ENCODE data around the gene WNK1.
A peak's percentile ranks its signal among the peaks of the same experiment; 100 is the strongest.

Gene WNK1

GRCh38 chr12:820336-820735 is 68.0 kb downstream of the WNK1 start:
- TF ChIP-seq, protein P1, sequence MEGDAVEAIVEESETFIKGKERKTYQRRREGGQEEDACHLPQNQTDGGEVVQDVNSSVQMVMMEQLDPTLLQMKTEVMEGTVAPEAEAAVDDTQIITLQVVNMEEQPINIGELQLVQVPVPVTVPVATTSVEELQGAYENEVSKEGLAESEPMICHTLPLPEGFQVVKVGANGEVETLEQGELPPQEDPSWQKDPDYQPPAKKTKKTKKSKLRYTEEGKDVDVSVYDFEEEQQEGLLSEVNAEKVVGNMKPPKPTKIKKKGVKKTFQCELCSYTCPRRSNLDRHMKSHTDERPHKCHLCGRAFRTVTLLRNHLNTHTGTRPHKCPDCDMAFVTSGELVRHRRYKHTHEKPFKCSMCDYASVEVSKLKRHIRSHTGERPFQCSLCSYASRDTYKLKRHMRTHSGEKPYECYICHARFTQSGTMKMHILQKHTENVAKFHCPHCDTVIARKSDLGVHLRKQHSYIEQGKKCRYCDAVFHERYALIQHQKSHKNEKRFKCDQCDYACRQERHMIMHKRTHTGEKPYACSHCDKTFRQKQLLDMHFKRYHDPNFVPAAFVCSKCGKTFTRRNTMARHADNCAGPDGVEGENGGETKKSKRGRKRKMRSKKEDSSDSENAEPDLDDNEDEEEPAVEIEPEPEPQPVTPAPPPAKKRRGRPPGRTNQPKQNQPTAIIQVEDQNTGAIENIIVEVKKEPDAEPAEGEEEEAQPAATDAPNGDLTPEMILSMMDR (conservative IDR thresholded peaks at IDR 0.05; ENCODE audit: low read depth, low read length) = no peak
- Histone ChIP-seq H3K27ac (no peak overlapping the region), H3K27me3 (ENCODE audit: insufficient read depth, low read depth) (no peaks in the 10 kb centered on the region), H3K4me3 (IDR thresholded peaks at IDR 0.05; ENCODE audit: insufficient read depth, low read depth, low read length) (no peak overlapping the region), H3K9ac (no peak overlapping the region), H4K20me1 (ENCODE audit: insufficient read depth) (peaks cover 4% of the 10 kb centered on the region; the same call in 1 of the 2 replicates), H3K4me2 (no peak overlapping the region), H3K4me1 (ENCODE audit: low read depth, poor library complexity, severe bottlenecking) (peaks cover 35% of the 10 kb centered on the region), H2AFZ (ENCODE audit: low read depth) (no peak overlapping the region), H3K36me3 (ENCODE audit: insufficient read depth) (no peaks in the 10 kb centered on the region), H3K79me2 (ENCODE audit: insufficient read depth, low read depth) (peaks cover 87% of the 10 kb centered on the region)

DNA sequence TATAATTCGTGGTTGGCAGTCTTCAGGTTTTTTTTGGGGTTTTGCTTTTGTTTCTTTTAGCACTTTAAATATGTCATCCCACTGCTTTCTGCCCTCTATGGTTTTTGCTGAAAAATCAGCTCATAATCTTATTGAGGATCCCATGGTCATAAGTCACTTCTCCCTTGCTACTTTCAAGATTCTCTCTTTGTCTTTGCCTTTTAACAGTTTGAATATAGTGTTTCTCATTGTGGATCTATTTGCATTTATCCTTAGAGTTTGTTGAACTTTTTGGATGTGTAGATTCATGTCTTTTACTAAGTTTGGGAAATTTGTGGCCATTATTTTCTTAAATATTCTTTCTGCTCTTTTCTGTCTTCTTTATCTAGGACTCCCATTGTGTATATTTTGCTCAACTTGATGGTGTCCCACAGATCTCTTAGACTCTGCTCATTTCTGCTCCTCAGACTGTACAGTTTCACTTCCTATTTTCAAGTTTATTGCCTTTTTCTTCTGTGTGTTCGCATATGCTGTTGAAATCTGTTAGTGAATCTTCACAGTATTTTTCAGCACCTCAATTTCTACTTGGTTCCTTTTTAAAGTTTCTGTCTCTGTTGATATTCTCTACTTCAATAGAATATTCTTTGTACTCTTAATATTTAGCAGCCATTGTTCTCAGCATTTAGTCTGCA is 70.8 kb downstream of the WNK1 start:
- TF ChIP-seq, protein P1 (conservative IDR thresholded peaks at IDR 0.05; ENCODE audit: low read depth, low read length) = no peak
- H3K4me3 ChIP-seq (IDR thresholded peaks at IDR 0.05; ENCODE audit: insufficient read depth, low read depth, low read length) = no peak overlapping the region
- no peak overlapping the region for H3K9ac ChIP-seq
- H4K20me1 ChIP-seq (ENCODE audit: insufficient read depth) = peaks cover 5% of the 10 kb centered on the region; the same call in 1 of the 2 replicates
- no peaks in the 10 kb centered on the region for H3K36me3 ChIP-seq (ENCODE audit: insufficient read depth)
- H3K4me2 ChIP-seq = peak overlapping the region; percentile 7
- H3K27ac ChIP-seq = peak overlapping the region; percentile 4; the same call in 1 of the 2 replicates
- no peak overlapping the region for H2AFZ ChIP-seq (ENCODE audit: low read depth)
- peaks cover 81% of the 10 kb centered on the region for H3K79me2 ChIP-seq (ENCODE audit: insufficient read depth, low read depth)
- H3K27me3 ChIP-seq (ENCODE audit: insufficient read depth, low read depth) = no peaks in the 10 kb centered on the region
- peaks cover 28% of the 10 kb centered on the region for H3K4me1 ChIP-seq (ENCODE audit: low read depth, poor library complexity, severe bottlenecking)

GRCh38 chr12:826331-826730 is 74.0 kb downstream of the WNK1 start:
- peaks cover 18% of the 10 kb centered on the region for H3K4me1 ChIP-seq (ENCODE audit: low read depth, poor library complexity, severe bottlenecking)
- H3K27ac ChIP-seq = no peak overlapping the region
- no peak overlapping the region for H3K9ac ChIP-seq
- H3K36me3 ChIP-seq (ENCODE audit: insufficient read depth) = no peaks in the 10 kb centered on the region; the same call in 1 of the 2 replicates
- no peak overlapping the region for H3K4me3 ChIP-seq (IDR thresholded peaks at IDR 0.05; ENCODE audit: insufficient read depth, low read depth, low read length)
- no peak overlapping the region for H2AFZ ChIP-seq (ENCODE audit: low read depth)
- H3K27me3 ChIP-seq (ENCODE audit: insufficient read depth, low read depth) = no peaks in the 10 kb centered on the region
- H3K79me2 ChIP-seq (ENCODE audit: insufficient read depth, low read depth) = peaks cover 61% of the 10 kb centered on the region; the same call in 1 of the 2 replicates
- peaks cover 5% of the 10 kb centered on the region; the same call in 1 of the 2 replicates for H4K20me1 ChIP-seq (ENCODE audit: insufficient read depth)
- TF ChIP-seq, protein P1 (conservative IDR thresholded peaks at IDR 0.05; ENCODE audit: low read depth, low read length) = no peak
- no peak overlapping the region for H3K4me2 ChIP-seq

DNA sequence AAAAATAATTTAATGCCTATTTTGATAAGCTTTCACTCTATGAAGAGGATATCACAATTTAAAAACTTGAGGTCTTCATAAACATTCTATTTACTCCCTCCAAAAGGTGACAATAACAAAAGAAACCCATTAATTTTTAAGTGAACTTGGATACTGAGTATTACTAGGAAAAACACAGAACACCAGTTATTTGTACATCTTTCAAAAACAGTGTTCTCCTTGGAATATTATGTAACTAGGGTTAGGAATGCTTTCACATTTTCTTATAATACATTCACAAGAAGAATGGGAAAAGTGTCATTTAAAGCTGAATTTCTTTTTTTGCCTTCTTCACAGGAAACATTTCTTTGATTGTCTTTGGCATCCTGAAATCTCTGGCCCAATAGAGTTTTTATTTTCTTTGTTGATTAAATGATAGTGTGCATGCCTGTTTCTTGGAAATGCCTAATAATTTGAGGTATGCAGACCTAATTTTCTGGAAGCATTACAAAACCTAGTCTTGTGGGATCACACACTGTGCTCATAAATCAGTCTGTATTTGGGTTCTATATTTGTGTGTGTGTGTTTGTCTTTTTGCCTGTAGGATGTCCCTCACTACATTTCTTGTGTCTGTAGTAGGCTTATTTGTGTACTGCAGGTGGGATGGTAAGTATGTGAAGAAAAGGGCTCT is 76.5 kb downstream of the WNK1 start:
- Histone ChIP-seq H3K4me1 (ENCODE audit: low read depth, poor library complexity, severe bottlenecking) (no peaks in the 10 kb centered on the region), H3K27me3 (ENCODE audit: insufficient read depth, low read depth) (no peaks in the 10 kb centered on the region), H3K27ac (no peak overlapping the region), H4K20me1 (ENCODE audit: insufficient read depth) (peaks cover 5% of the 10 kb centered on the region; the same call in 1 of the 2 replicates), H3K79me2 (ENCODE audit: insufficient read depth, low read depth) (peaks cover 36% of the 10 kb centered on the region; the same call in 1 of the 2 replicates), H3K36me3 (ENCODE audit: insufficient read depth) (no peaks in the 10 kb centered on the region; the same call in 1 of the 2 replicates), H3K4me3 (IDR thresholded peaks at IDR 0.05; ENCODE audit: insufficient read depth, low read depth, low read length) (no peak overlapping the region), H2AFZ (ENCODE audit: low read depth) (no peak overlapping the region), H3K4me2 (no peak overlapping the region), H3K9ac (no peak overlapping the region)
- TF ChIP-seq, protein P1 (conservative IDR thresholded peaks at IDR 0.05; ENCODE audit: low read depth, low read length) = no peak
